Glutamatergic neuron (in vitro differentiated cells): ENCODE results near the gene RNASEH2B. TPM values are rescaled to one million over a fixed set of nuclear protein-coding genes. Genes with fewer than 3 reads are reported as not detected.

Experiments used
- DNase-seq: peaks from one replicate; pipeline ENCODE4 v3.0.0; 2022
- H3K27ac Mint-ChIP-seq: one replicate; pipeline ENCODE4 v1.8.0; 2020; ENCODE audit warnings: mild to moderate bottlenecking, mixed read lengths, inconsistent platforms; ENCODE audit not compliant: unreplicated experiment
- H3K27me3 Mint-ChIP-seq: one replicate; pipeline ENCODE4 v1.8.0; 2020; ENCODE audit warnings: mild to moderate bottlenecking, moderate library complexity, mixed read lengths, inconsistent platforms; ENCODE audit not compliant: unreplicated experiment
- H3K36me3 Mint-ChIP-seq: one replicate; pipeline ENCODE4 v1.8.0; 2020; ENCODE audit warnings: mild to moderate bottlenecking, mixed read lengths, inconsistent platforms; ENCODE audit not compliant: unreplicated experiment
- H3K4me1 Mint-ChIP-seq: one replicate; pipeline ENCODE4 v1.8.0; 2020; ENCODE audit warnings: mild to moderate bottlenecking, low read depth, mixed read lengths, inconsistent platforms; ENCODE audit not compliant: unreplicated experiment
- H3K4me3 Mint-ChIP-seq: one replicate; pipeline ENCODE4 v1.8.0; 2020; ENCODE audit warnings: mild to moderate bottlenecking, mixed read lengths, inconsistent platforms; ENCODE audit not compliant: unreplicated experiment
- H3K9me3 Mint-ChIP-seq: one replicate; pipeline ENCODE4 v1.8.0; 2020; ENCODE audit warnings: mild to moderate bottlenecking, moderate library complexity, mixed read lengths, inconsistent platforms; ENCODE audit not compliant: unreplicated experiment
- CTCF ChIP-seq: fragments of 200-600 bp; sonication (generic); IDR thresholded peaks from one replicate; pipeline ENCODE4 v1.5.0; 2021; ENCODE audit not compliant: partially characterized antibody, unreplicated experiment
- total RNA-seq: library from RNA; stranded (reverse); fragmentation: NEBNext Ultra II Directional; extraction: Animal tissue kit (Norgen Biotek cat#: 25700); gene quantifications from one replicate; pipeline ENCODE4 v1.2.1, GENCODE V29; 2021; ENCODE audit not compliant: unreplicated experiment

The RNASEH2B gene
- total RNA-seq, 1 donor from 2014 or later = 10.4 TPM

- H3K27ac Mint-ChIP-seq = no peak overlapping the region
- H3K36me3 Mint-ChIP-seq = no peaks in the 10 kb centered on the region
- DNase-seq = no peak
- TF ChIP-seq CTCF = no peak
- H3K27me3 Mint-ChIP-seq = peaks cover 6% of the 10 kb centered on the region
- H3K4me1 Mint-ChIP-seq = peaks cover 32% of the 10 kb centered on the region
- peaks cover 2% of the 10 kb centered on the region for H3K9me3 Mint-ChIP-seq
- H3K4me3 Mint-ChIP-seq = no peak overlapping the region
Measured at GRCh38 chr13:51003642-51004041, 94.1 kb downstream of the RNASEH2B start.

GRCh38 chr13:51004111-51004865 lies 94.7 kb downstream of the RNASEH2B start:
- peak overlapping the region; percentile 67 for H3K27ac Mint-ChIP-seq
- H3K4me3 Mint-ChIP-seq = peak overlapping the region; percentile 36
- H3K4me1 Mint-ChIP-seq = peaks cover 30% of the 10 kb centered on the region
- no peak for TF ChIP-seq CTCF
- peaks cover 2% of the 10 kb centered on the region for H3K9me3 Mint-ChIP-seq
- DNase-seq = no peak
- peaks cover 6% of the 10 kb centered on the region for H3K27me3 Mint-ChIP-seq
- H3K36me3 Mint-ChIP-seq = no peaks in the 10 kb centered on the region

DNA sequence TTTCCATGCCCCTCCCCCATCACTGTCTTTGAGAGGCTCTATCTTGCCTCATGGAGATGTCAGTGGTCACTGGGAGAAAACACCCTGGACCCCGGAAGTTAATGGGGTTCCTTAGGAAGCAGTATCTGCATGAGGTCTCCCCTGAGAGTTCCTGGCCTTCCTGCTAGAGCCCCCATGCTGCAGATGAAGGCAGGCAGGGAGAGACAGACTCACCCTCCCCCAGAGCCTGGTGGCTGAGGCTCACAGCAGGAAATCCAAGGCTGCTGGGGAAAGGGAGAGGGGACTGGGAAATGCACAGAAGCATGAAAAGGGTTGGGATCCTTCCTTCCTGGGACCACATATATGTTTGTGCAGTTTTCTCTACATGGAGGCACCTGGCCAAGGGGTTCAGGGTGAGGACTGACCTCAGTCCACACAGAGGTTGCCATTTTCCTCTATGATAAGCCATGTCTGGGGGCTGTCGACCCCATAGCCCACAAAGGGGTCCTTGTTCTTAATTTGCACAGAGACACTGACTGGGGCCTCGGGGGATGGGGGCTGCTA lies 95.4 kb downstream of the RNASEH2B start:
- H3K36me3 Mint-ChIP-seq = no peaks in the 10 kb centered on the region
- peaks cover 24% of the 10 kb centered on the region for H3K4me1 Mint-ChIP-seq
- no peak overlapping the region for H3K4me3 Mint-ChIP-seq
- peaks cover 6% of the 10 kb centered on the region for H3K27me3 Mint-ChIP-seq
- H3K27ac Mint-ChIP-seq = no peak overlapping the region
- H3K9me3 Mint-ChIP-seq = peaks cover 2% of the 10 kb centered on the region
- no peak for DNase-seq
- TF ChIP-seq CTCF = no peak

GRCh38 chr13:51005566-51005965 lies 96.0 kb downstream of the RNASEH2B start:
- peaks cover 19% of the 10 kb centered on the region for H3K4me1 Mint-ChIP-seq
- H3K36me3 Mint-ChIP-seq = no peaks in the 10 kb centered on the region
- peaks cover 2% of the 10 kb centered on the region for H3K9me3 Mint-ChIP-seq
- H3K4me3 Mint-ChIP-seq = no peak overlapping the region
- TF ChIP-seq CTCF = no peak
- H3K27me3 Mint-ChIP-seq = peaks cover 6% of the 10 kb centered on the region
- H3K27ac Mint-ChIP-seq = no peak overlapping the region
- no peak for DNase-seq

Other genes starting within 250 kb of the RNASEH2B start
- 2.3 TPM for gene DLEU7, start 66.1 kb upstream of the RNASEH2B start, total RNA-seq
- not detected for gene C13orf42, start 201.5 kb downstream of the RNASEH2B start, total RNA-seq